IPS-20b (cell line): ENCODE data around the gene PDXK.

Source experiments
- H3K27ac ChIP-seq: one replicate; pipeline ENCODE4 v1.5.1; 2013; ENCODE audit warnings: low read length
- H3K27me3 ChIP-seq: 2 replicates; pipeline ENCODE4 v1.6.1; 2013; ENCODE audit warnings: mild to moderate bottlenecking, low read length, inconsistent platforms; ENCODE audit not compliant: insufficient read depth
- H3K36me3 ChIP-seq: 2 replicates; pipeline ENCODE4 v1.6.1; 2013; ENCODE audit warnings: low read depth, mild to moderate bottlenecking, inconsistent platforms, low read length, moderate library complexity; ENCODE audit not compliant: insufficient read depth
- H3K4me1 ChIP-seq: 2 replicates; pipeline ENCODE4 v1.6.1; 2013; ENCODE audit warnings: mild to moderate bottlenecking, control low read depth, inconsistent platforms, low read length, moderate library complexity; ENCODE audit not compliant: insufficient read depth
- H3K4me3 ChIP-seq: 2 replicates; pipeline ENCODE4 v1.5.1; 2013; ENCODE audit warnings: mild to moderate bottlenecking, low read length, inconsistent platforms
- H3K9ac ChIP-seq: 2 replicates; pipeline ENCODE4 v1.6.1; 2013; ENCODE audit warnings: low read depth, mild to moderate bottlenecking, inconsistent platforms, low read length, moderate library complexity
- H3K9me3 ChIP-seq: 2 replicates; pipeline ENCODE4 v1.6.1; 2013; ENCODE audit warnings: mild to moderate bottlenecking, low read depth, low read length, inconsistent platforms; ENCODE audit not compliant: insufficient read depth

The PDXK gene

GRCh38 chr21:43764576-43765495 is 45.9 kb downstream of the PDXK start:
- no peaks in the 10 kb centered on the region for H3K36me3 ChIP-seq
- no peaks in the 10 kb centered on the region for H3K27me3 ChIP-seq
- H3K4me3 ChIP-seq = no peak overlapping the region
- no peak overlapping the region for H3K9ac ChIP-seq
- H3K4me1 ChIP-seq = peaks cover 11% of the 10 kb centered on the region
- H3K27ac ChIP-seq = no peak overlapping the region
- H3K9me3 ChIP-seq = no peaks in the 10 kb centered on the region; the same call in 1 of the 2 replicates

DNA sequence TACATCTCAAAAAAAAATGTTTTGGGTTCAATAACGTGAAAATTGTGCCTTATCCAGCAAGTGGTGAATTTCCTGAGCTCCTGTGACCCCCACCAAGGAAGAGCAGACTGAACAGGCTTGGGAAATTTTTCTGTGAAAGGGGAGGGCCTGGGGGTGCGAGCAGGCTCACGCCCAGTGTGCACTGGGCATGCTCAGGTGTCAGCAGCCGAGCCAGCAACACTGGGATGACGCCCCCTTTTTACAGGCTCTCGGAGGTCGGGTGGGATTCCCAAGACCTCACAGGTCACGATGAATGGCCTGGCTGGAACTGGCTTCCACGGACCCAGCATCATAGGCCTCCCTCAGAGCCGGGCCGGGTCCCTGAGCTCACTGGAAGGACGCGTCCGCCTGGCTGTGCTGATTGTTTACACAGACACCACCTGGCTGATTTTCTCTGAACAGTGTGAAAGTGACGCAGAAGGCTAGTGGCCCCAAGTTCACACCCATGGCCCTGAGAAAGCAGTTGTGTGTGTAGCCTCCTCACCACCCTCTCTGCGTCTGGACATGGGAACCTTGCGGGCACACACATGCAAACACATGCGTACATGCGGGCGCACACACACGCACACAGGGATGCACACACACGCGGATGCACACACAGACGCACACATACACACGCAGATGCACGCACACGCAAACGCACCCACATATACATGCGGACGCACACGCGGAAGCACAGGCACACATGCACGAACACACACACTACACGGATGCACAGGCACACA is 48.0 kb downstream of the PDXK start:
- no peak overlapping the region for H3K27ac ChIP-seq
- H3K9ac ChIP-seq = no peak overlapping the region
- no peaks in the 10 kb centered on the region for H3K36me3 ChIP-seq
- no peaks in the 10 kb centered on the region; the same call in 1 of the 2 replicates for H3K9me3 ChIP-seq
- no peak overlapping the region for H3K4me3 ChIP-seq
- no peaks in the 10 kb centered on the region for H3K27me3 ChIP-seq
- H3K4me1 ChIP-seq = peaks cover 21% of the 10 kb centered on the region

DNA sequence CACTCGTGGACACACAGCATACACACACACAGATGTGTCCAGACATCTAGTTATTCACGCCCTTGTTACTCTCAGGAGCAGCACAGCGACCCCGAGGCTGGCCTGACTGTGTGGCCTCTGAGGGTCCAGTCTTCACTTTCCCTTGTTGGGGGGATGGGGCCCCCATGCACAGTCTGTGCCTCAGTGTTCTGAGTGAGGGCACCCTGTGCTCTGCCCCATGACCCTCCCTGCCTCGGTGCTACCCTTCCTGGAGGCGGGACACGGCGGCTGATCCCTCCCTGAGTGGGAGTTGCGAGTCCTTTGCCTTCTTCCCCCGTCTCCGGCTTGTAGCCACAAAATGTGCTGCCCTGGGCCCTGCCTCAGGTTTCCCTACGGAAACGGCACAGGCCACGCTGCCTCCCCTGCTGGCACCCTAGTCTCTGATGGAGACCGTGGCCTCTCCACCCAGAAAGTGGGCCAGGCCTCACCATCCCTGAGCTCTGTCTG is 48.6 kb downstream of the PDXK start:
- peak overlapping the region; percentile 63; the same call in 1 of the 2 replicates for H3K9ac ChIP-seq
- H3K4me3 ChIP-seq = no peak overlapping the region
- H3K27me3 ChIP-seq = no peaks in the 10 kb centered on the region
- no peaks in the 10 kb centered on the region for H3K36me3 ChIP-seq
- no peaks in the 10 kb centered on the region; the same call in 1 of the 2 replicates for H3K9me3 ChIP-seq
- H3K4me1 ChIP-seq = peaks cover 25% of the 10 kb centered on the region
- H3K27ac ChIP-seq = peak overlapping the region; percentile 46

- Histone ChIP-seq H3K4me3 (no peak overlapping the region), H3K27ac (peak overlapping the region; percentile 46), H3K9ac (peak overlapping the region; percentile 63; the same call in 1 of the 2 replicates), H3K27me3 (no peaks in the 10 kb centered on the region), H3K9me3 (no peaks in the 10 kb centered on the region), H3K36me3 (peaks cover 3% of the 10 kb centered on the region), H3K4me1 (peaks cover 28% of the 10 kb centered on the region)
Measured at GRCh38 chr21:43767984-43768867, 49.3 kb downstream of the PDXK start.

- H3K27ac ChIP-seq = no peak overlapping the region
- H3K27me3 ChIP-seq = no peaks in the 10 kb centered on the region
- peaks cover 28% of the 10 kb centered on the region for H3K4me1 ChIP-seq
- H3K4me3 ChIP-seq = no peak overlapping the region
- no peak overlapping the region for H3K9ac ChIP-seq
- no peaks in the 10 kb centered on the region for H3K9me3 ChIP-seq
- H3K36me3 ChIP-seq = peaks cover 9% of the 10 kb centered on the region
Measured at GRCh38 chr21:43768868-43769167, 49.9 kb downstream of the PDXK start.

- H3K27me3 ChIP-seq = no peaks in the 10 kb centered on the region
- H3K4me3 ChIP-seq = no peak overlapping the region
- H3K9ac ChIP-seq = no peak overlapping the region
- no peak overlapping the region for H3K27ac ChIP-seq
- no peaks in the 10 kb centered on the region for H3K9me3 ChIP-seq
- peaks cover 28% of the 10 kb centered on the region; the same call in 1 of the 2 replicates for H3K4me1 ChIP-seq
- peaks cover 16% of the 10 kb centered on the region for H3K36me3 ChIP-seq
Measured at GRCh38 chr21:43769325-43769958, 50.5 kb downstream of the PDXK start.

- no peak overlapping the region for H3K9ac ChIP-seq
- no peak overlapping the region for H3K4me3 ChIP-seq
- H3K27me3 ChIP-seq = no peaks in the 10 kb centered on the region
- peaks cover 29% of the 10 kb centered on the region; the same call in 1 of the 2 replicates for H3K4me1 ChIP-seq
- no peaks in the 10 kb centered on the region for H3K9me3 ChIP-seq
- H3K36me3 ChIP-seq = peaks cover 19% of the 10 kb centered on the region
- no peak overlapping the region for H3K27ac ChIP-seq
Measured at GRCh38 chr21:43770066-43770655, 51.2 kb downstream of the PDXK start.

DNA sequence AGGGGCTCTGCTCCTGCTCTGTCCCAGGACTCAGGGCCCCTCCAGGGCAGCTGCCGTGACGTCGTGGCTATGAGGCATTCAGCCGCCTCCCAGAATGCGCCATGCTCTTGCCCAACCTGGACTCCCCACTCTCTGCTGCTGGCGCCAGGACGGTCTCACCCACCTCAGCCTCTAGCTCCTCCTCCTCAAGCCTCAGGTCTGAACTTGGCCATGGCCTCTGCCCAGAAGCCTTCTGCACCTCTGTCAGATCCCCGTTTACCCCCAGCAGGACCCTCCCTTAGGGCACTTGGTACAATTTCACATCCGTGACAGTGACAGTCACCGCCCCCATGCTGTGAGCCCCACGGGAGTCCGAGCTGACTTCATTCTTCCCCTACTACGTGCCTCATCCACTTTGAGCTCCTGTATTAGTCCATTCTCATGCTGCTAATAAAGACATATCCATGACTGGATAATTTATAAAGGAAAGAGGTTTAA is 52.3 kb downstream of the PDXK start:
- Histone ChIP-seq H3K27ac (no peak overlapping the region), H3K9ac (no peak overlapping the region), H3K4me1 (peaks cover 33% of the 10 kb centered on the region; the same call in 1 of the 2 replicates), H3K4me3 (no peak overlapping the region), H3K27me3 (no peaks in the 10 kb centered on the region), H3K9me3 (no peaks in the 10 kb centered on the region), H3K36me3 (peaks cover 19% of the 10 kb centered on the region)

DNA sequence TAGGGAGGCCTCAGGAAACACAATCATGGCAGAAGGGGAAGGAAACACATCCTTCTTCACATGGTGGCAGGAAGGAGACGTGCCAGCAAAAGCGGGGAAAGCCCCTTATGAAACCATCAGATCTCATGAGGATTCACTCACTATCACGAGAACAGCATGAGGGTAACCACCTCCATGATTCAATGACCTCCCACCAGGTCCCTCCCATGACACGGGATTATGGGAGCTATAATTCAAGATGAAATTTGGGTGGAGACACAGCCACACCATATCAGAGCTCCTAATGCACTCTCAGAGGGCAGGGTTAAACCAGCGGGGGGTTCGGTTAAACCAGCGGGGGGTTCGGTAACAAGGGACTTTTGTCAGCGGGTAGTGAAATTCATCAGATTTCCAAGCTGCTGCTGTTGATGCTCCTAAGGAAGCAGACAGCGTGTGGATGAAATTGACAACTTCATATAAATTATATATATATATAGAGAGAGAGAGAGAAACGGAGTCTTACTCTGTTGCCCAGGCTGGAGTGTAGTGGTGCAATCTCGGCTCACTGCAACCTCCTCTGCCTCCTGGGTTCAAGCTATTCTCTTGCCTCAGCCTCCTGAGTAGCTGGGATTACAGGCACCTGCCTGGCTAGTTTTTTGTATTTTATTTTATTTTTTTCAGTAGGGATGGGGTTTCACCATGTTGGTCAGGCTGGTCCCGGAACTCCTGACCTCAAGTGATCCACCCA is 52.9 kb downstream of the PDXK start:
- Histone ChIP-seq H3K4me3 (no peak overlapping the region), H3K4me1 (peaks cover 33% of the 10 kb centered on the region; the same call in 1 of the 2 replicates), H3K9me3 (no peaks in the 10 kb centered on the region), H3K9ac (no peak overlapping the region), H3K36me3 (peaks cover 19% of the 10 kb centered on the region), H3K27me3 (no peaks in the 10 kb centered on the region), H3K27ac (no peak overlapping the region)

DNA sequence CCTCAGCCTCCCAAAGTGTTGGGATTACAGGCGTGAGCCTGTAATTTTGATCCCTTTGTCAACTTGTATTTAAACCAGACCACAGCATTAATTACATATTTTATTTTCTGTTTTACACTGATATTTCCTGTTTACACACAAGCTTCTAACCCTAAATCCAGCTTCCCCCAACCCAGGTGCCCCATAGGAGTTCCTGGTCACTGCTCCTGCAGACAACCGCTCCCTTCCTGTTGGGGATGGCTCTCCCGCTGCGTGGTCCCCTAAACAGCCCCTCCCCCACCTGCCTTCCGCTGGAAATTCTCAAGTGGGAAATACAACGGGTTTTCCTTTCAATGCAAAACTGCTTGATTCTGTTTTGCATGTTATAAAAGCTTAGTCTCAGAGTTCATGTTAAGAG is 53.5 kb downstream of the PDXK start:
- Histone ChIP-seq H3K9me3 (no peaks in the 10 kb centered on the region), H3K27me3 (no peaks in the 10 kb centered on the region), H3K36me3 (peaks cover 19% of the 10 kb centered on the region), H3K9ac (no peak overlapping the region), H3K27ac (no peak overlapping the region), H3K4me3 (no peak overlapping the region), H3K4me1 (peaks cover 33% of the 10 kb centered on the region; the same call in 1 of the 2 replicates)
